Subcutaneous abdominal adipose tissue (tissue), 5 donors: ENCODE results near the gene TBX1.

Experiments
- H3K27ac ChIP-seq: one replicate; pipeline ENCODE4 v1.7.0; 2013; ENCODE audit warnings: low read depth, mild to moderate bottlenecking, inconsistent platforms, low read length, moderate library complexity
- H3K27me3 ChIP-seq, 5 donors: one replicate each; pipeline ENCODE4 v1.7.0; 2013; ENCODE audit warnings: low read length in 5 of 5, inconsistent platforms in 1 of 5; ENCODE audit not compliant: control insufficient read depth in 5 of 5, insufficient read depth in 4 of 5
- H3K36me3 ChIP-seq, 5 donors: one replicate each; pipeline ENCODE4 v1.7.0; 2013; ENCODE audit warnings: low read length in 5 of 5; ENCODE audit not compliant: control insufficient read depth in 5 of 5, insufficient read depth in 5 of 5
- H3K4me1 ChIP-seq, 5 donors: one replicate each; pipeline ENCODE4 v1.7.0; 2013; ENCODE audit warnings: low read length in 5 of 5, mild to moderate bottlenecking in 3 of 5, moderate library complexity in 1 of 5; ENCODE audit not compliant: control insufficient read depth in 5 of 5, insufficient read depth in 5 of 5
- H3K4me3 ChIP-seq, 5 donors: one replicate each; pipeline ENCODE4 v1.7.0; 2013; ENCODE audit warnings: low read length in 5 of 5, low read depth in 1 of 5
- H3K9ac ChIP-seq, 5 donors: one replicate each; pipeline ENCODE4 v1.7.0; 2013; ENCODE audit warnings: low read length in 5 of 5, mild to moderate bottlenecking in 4 of 5, moderate library complexity in 3 of 5
- H3K9me3 ChIP-seq, 5 donors: one replicate each; pipeline ENCODE4 v1.7.0; 2013; ENCODE audit warnings: low read length in 5 of 5; ENCODE audit not compliant: control insufficient read depth in 5 of 5
- donor health status: healthy.
- donor health status: healthy.
- donor health status: healthy.
- donor health status: healthy.
- donor health status: healthy.

Gene TBX1

GRCh38 chr22:19783586-19784383, 23.2 kb downstream of the TBX1 start:
- Histone ChIP-seq H3K4me3 (no peak overlapping the region), H3K27me3 (peaks cover 2 to 16% (median 7%) of the 10 kb centered on the region in 5 donors), H3K4me1 (peaks cover 0 to 4% (median 0%) of the 10 kb centered on the region in 5 donors), H3K9ac (no peak overlapping the region), H3K9me3 (no peaks in the 10 kb centered on the region), H3K27ac (no peak overlapping the region), H3K36me3 (peaks cover 0 to 19% (median 8%) of the 10 kb centered on the region in 5 donors)

DNA sequence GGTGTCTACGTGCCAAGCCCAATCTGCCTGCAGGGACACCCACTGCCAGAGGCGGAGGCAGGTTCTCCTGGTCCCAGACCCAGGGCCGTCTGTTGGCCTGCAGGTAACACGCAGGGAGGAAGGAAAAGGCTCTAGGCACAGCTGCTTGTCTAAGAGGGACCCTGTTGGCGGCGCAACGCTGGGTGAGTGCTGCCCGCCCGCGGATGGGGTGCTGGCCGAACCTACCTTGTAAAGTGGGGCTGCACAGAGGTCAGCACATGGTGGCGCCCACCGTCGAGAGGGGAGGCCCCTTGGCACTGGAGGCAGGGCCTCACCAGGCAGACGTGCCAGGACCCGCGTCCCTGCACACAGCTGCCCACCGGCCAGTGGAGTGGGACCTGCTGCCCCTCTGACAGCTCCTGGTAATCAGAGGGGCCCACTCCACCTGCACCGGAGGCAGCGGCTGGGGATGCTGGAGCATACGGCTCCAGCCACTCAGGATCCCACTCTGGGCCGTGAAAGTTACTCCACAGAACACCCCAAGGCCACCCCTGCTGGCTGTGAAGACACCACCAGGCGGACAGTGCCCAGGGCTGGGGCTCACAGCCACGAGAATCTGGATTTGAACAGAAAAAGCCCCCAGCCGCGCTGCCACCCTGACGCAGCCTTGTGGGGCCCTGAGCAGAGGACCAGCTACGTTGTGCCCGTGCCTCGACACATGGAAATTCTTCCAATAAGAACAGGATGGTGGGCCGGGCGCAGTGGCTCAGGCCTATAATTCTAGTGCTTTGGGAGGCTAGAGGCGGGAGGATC, 24.0 kb downstream of the TBX1 start:
- peaks cover 2 to 12% (median 7%) of the 10 kb centered on the region in 5 donors for H3K27me3 ChIP-seq
- no peak overlapping the region for H3K4me3 ChIP-seq
- peaks cover 0 to 25% (median 8%) of the 10 kb centered on the region in 5 donors for H3K36me3 ChIP-seq
- no peak overlapping the region for H3K9ac ChIP-seq
- H3K9me3 ChIP-seq = no peaks in the 10 kb centered on the region
- H3K4me1 ChIP-seq = peaks cover 0 to 4% (median 0%) of the 10 kb centered on the region in 5 donors
- H3K27ac ChIP-seq = no peak overlapping the region

DNA sequence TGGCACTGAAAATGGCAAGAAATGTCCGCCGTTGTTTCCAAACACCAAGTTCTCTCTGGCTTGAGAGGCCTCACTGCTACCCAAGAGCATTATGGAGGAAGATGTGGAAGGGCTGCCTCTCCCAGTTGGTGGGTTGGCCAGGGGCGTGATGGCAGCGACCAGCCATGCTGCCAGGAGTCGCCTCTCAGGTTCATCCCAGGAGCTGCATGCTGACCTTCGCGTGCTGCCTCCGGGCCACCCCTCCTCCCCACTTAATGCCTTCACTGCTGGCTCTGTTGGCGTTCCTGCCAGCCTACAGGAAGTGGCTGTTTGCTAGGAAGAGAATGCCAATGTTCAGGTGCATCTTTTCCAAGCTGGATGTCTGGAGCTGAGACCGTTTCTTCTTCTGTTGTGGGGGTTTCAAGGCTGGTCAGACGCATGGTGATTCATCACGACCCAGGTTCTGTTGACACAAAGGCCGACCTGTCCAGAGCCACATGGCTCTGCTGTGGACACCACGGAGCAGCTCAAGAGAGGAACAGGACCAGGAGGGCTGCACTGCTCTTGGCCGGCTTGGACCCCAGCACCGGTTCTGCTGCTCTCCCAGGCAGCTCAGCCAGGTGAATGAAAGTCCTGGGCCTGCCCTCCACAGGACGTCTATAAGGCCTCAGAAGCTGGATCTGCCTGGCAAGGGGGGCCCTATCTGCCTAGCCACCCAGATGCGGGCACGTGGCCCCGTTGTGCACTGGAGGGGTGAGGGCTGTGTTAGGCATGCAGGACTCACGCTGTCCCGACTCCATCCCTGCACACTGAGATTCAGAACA, 25.1 kb downstream of the TBX1 start:
- Histone ChIP-seq H3K9ac (no peak overlapping the region), H3K36me3 (peaks cover 0 to 25% (median 8%) of the 10 kb centered on the region in 5 donors), H3K4me3 (no peak overlapping the region), H3K27ac (no peak overlapping the region), H3K27me3 (peaks cover 0 to 12% (median 7%) of the 10 kb centered on the region in 5 donors), H3K9me3 (no peaks in the 10 kb centered on the region), H3K4me1 (no peaks in the 10 kb centered on the region)

DNA sequence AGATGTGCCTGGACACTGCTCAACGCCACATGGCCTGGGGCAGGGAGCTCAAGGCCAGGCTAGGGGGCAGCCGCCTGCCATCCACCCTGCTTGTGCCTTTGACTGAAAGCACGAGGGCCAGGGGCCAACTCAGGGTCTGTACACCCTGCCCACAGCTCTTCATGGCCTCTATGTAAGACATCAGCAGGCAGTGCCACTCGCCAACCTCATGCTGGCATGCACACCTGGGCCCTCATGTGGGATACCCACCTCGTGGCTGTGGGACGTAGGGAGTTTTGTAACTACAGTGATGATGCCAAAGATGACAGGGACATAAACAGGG, 25.6 kb downstream of the TBX1 start:
- no peak overlapping the region for H3K27ac ChIP-seq
- no peak overlapping the region for H3K4me3 ChIP-seq
- H3K27me3 ChIP-seq = peaks cover 0 to 12% (median 7%) of the 10 kb centered on the region in 5 donors
- H3K36me3 ChIP-seq = peaks cover 0 to 25% (median 8%) of the 10 kb centered on the region in 5 donors
- no peaks in the 10 kb centered on the region for H3K9me3 ChIP-seq
- H3K4me1 ChIP-seq = no peaks in the 10 kb centered on the region
- H3K9ac ChIP-seq = no peak overlapping the region

DNA sequence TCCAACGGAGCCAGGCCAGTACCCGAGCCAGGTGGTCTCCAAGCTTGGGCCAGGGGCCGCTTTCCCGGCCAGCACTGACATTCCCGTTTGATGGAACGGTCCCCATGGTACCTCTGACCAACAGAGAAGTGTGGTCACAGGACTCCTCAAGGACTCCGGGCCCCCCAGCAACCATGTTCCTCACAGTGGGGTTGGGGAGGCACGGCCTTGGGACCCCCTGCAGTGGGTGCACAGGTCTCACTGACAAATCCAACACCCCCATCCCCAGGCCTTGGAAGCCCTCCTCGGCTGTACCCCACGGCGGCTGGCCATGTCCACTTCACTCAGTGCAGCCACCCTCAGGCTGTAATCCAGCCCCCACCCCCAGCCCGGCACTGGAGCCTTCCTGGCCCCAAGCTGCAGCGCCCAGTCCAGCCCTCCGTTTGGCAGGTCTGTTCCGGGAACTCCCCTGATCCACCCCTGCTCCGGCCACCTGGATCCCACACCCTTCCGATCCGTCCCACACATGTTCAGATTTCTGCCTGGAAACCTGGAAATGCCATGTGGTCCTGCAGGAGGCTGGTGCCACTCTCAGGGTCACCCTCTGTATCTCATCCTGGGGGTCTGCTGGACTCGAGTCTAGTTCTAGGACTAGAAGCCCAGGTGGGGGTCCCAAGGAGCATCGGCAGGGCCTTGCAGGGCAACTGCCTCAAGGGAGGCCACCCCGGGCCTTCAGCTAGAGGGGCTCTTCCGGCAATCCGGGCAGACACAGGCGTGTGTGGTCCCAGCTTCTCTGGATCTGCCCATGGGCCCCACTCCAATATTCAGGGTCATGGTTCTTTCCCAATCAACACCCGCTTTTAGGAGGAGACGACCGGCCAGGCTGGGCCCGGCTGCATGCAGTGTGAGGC, 26.6 kb downstream of the TBX1 start:
- Histone ChIP-seq H3K27me3 (peaks cover 0 to 12% (median 7%) of the 10 kb centered on the region in 5 donors), H3K9ac (no peak overlapping the region), H3K27ac (no peak overlapping the region), H3K9me3 (peaks cover 0 to 5% (median 0%) of the 10 kb centered on the region in 5 donors), H3K36me3 (peaks cover 0 to 25% (median 8%) of the 10 kb centered on the region in 5 donors), H3K4me1 (no peaks in the 10 kb centered on the region), H3K4me3 (no peak overlapping the region)

DNA sequence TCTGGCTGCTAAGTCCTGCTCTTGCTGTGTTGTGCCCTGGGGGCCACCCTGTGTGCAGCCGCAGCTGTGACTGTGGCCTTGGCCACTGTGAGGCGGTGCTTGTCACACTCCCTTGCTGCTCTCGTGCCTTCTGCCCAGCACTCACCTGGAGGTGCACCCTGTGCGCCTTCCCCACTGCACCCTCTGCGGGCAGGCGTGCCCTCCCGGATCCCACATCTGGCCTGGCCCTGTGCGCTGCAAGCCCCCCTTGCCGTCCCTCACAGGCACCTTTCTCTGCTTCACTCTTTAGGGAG, 27.2 kb downstream of the TBX1 start:
- Histone ChIP-seq H3K4me1 (no peaks in the 10 kb centered on the region), H3K9ac (no peak overlapping the region), H3K27ac (no peak overlapping the region), H3K27me3 (peaks cover 0 to 8% (median 7%) of the 10 kb centered on the region in 5 donors), H3K36me3 (peaks cover 0 to 25% (median 8%) of the 10 kb centered on the region in 5 donors), H3K4me3 (no peak overlapping the region), H3K9me3 (peaks cover 0 to 5% (median 0%) of the 10 kb centered on the region in 5 donors)

GRCh38 chr22:19788661-19789225, 28.2 kb downstream of the TBX1 start:
- H3K9me3 ChIP-seq = peaks cover 0 to 5% (median 0%) of the 10 kb centered on the region in 5 donors
- H3K4me3 ChIP-seq = no peak overlapping the region
- no peak overlapping the region for H3K9ac ChIP-seq
- H3K27me3 ChIP-seq = peaks cover 0 to 2% (median 0%) of the 10 kb centered on the region in 5 donors
- no peak overlapping the region for H3K27ac ChIP-seq
- H3K36me3 ChIP-seq = peaks cover 0 to 25% (median 8%) of the 10 kb centered on the region in 5 donors
- H3K4me1 ChIP-seq = no peaks in the 10 kb centered on the region

GRCh38 chr22:19789406-19789805, 28.8 kb downstream of the TBX1 start:
- Histone ChIP-seq H3K9me3 (peaks cover 0 to 5% (median 0%) of the 10 kb centered on the region in 5 donors), H3K9ac (no peak overlapping the region), H3K4me3 (no peak overlapping the region), H3K27me3 (no peaks in the 10 kb centered on the region), H3K27ac (no peak overlapping the region), H3K36me3 (peaks cover 0 to 25% (median 8%) of the 10 kb centered on the region in 5 donors), H3K4me1 (no peaks in the 10 kb centered on the region)

- peaks cover 0 to 25% (median 8%) of the 10 kb centered on the region in 5 donors for H3K36me3 ChIP-seq
Observed at GRCh38 chr22:19789828-19790227, 29.2 kb downstream of the TBX1 start.

More at GRCh38 chr22:19789828-19790227, 29.2 kb downstream of the TBX1 start:
- peaks cover 0 to 5% (median 0%) of the 10 kb centered on the region in 5 donors for H3K9me3 ChIP-seq
- H3K9ac ChIP-seq = no peak overlapping the region
- H3K4me1 ChIP-seq = no peaks in the 10 kb centered on the region
- H3K27me3 ChIP-seq = no peaks in the 10 kb centered on the region
- no peak overlapping the region for H3K4me3 ChIP-seq
- no peak overlapping the region for H3K27ac ChIP-seq
